GM21360 (cell line): Measurements from ENCODE around the gene YARS1.

Experiments
- ATAC-seq: cut with Tn5 transposase; IDR thresholded peaks from one replicate; pipeline ENCODE4 v1.9.1; 2021; ENCODE audit warnings: mild to moderate bottlenecking, moderate library complexity; ENCODE audit not compliant: unreplicated experiment

Gene YARS1

DNA sequence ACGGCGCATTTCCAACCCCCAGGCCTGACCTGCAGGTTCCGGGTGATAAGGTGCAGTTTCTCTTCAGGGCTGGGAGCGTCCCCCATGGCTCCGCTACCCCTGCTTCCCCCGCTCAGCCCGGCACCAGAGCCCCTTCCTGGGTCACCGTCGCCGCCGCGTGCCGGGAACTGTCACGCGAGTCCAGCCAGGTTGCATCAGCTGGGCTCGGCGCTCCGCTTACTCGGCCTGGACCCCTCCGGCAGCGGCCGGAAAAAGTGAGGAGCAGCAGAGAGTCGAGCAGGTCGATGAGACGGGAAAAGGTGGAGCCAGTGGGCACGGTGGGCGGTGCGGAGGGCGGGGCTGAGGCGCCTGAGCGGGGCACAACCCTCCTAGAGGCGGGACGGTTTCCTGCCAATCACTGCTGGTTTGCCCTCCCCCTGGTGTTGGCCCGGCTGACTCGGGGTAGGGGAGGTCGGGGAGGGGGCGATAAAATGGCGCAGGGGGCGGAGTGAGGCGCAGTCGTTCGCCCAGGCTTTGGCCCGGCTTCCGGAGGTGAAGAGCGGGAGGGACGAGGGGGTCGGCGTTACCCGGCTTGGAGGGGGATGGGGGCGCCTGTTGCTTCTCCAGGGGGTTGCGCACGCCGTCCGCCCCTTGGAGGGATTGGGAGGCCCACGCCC lies at the start of gene YARS1, which contains the start of gene S100PBP:
Gene YARS1, minus strand, starts transcription at position 200 of the 656 bp plus-strand sequence. Its CDS starts 114 bp downstream, at position 86.
Gene S100PBP, plus strand, starts transcription at position 495 of the 656 bp plus-strand sequence. CDS start 8,447 bp downstream, outside the sequence.
- ATAC-seq = peak; percentile 82

- no peak for ATAC-seq
These were observed 48.7 kb upstream of the YARS1 start for GRCh38 chr1:32865639-32866405.

GRCh38 chr1:32864375-32865019 lies 47.3 kb upstream of the YARS1 start:
- no peak for ATAC-seq

- no peak for ATAC-seq
These were observed 46.7 kb upstream of the YARS1 start for GRCh38 chr1:32863881-32864245.

GRCh38 chr1:32863218-32863880 lies 46.2 kb upstream of the YARS1 start:
- ATAC-seq = no peak

GRCh38 chr1:32861904-32862695 lies 44.9 kb upstream of the YARS1 start:
- no peak for ATAC-seq

DNA sequence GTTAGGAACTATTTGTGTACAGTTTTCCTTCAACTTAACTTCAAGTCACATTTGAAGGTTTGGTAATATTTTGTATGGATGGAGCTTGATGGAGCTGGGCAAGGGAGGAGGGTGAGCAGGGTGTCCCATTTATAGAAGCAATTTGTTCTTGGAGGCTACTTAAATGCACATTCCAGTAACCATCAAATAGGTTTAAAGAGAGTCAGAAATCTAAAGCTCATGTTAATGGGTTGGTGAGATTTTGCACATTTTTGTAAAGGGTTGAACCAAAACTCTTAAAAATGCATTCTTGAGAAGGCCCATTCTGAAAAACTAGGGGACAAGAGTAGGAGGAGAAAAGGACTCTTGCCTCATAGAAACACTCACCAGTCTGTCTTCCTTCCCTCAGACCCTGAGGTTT lies 43.4 kb upstream of the YARS1 start:
- no peak for ATAC-seq

DNA sequence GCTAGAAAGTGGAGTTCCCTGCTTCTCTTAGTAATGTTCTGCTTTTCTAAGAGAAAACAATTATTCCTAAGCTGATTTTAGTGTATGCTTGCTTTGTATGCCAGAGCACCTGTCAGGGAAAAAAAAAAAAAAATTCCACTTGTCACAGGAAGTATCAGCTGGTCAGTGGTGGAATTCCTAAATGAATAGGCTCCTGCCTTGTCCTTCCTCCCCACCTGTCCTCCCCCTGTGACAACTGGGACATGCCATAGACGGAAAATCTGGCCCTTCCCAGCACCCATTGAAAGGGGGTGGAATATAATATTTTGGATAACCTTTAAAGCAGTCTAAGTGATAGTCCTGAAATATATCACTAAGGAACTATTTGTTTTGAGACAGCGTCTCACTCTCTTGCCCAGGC lies 42.8 kb upstream of the YARS1 start:
- no peak for ATAC-seq

GRCh38 chr1:32858791-32859190 lies 41.6 kb upstream of the YARS1 start:
- no peak for ATAC-seq

DNA sequence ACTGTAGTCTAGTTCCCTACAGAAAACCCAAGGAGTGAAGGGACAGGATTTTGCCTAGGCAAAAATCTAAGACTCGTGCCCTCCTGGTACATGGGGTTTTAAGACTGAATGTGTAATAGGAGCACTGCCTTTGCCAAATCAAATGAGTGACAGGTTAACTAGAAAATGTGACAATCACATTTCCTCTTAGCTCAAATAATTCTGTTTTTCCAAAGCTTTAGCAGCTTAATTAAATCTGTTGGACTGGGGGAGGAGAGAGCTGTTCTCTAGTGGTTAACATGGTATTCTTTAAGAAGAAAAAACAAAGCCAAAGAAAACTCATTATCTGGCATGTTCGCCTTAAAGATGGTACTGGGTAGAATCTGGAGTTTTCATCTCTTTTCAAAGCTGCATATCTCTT lies 41.0 kb upstream of the YARS1 start:
- ATAC-seq = no peak

- ATAC-seq = no peak
These were observed 38.9 kb upstream of the YARS1 start for GRCh38 chr1:32855861-32856617.

GRCh38 chr1:32848354-32849063 lies 31.4 kb upstream of the YARS1 start:
- no peak for ATAC-seq

DNA sequence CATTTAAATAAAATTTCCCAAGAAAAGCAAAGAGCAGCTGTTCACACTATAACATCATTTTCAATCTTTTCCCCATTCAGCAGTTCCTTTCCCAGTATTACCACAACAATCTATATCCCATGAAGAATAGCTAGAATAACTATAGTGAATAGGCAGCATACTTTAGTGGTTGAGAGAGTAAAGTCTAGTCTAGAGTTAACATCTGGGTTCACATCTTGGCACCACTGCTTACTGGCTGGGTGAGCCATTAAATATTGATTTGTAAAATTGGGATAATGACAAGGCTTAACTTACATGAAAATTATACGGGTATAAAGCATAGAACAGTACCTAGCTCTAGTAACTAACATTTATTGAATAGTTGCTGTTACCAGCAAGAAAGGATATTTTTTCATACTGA lies 14.7 kb upstream of the YARS1 start:
- no peak for ATAC-seq

GRCh38 chr1:32830092-32830852 lies 13.1 kb upstream of the YARS1 start:
- ATAC-seq = no peak

DNA sequence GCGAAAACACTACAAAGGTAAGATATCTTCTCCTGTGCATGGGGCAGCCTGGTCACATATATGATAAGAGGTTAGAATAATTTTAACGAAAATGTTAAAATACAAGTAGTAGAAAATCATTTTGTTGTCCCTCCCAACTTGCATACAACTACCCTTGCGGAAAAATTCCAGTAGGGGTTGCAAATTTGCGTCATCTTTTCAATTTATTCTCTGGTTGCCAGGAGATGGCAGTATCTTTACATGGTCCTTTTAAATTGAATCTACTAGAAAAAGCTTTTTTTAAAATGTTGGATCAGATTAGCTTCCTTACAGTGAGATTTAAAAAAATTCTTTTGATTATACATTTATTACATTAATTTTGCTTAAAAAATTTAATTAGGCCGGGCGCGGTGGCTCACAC lies 11.2 kb upstream of the YARS1 start:
- no peak for ATAC-seq

- no peak for ATAC-seq
These were observed 8.0 kb upstream of the YARS1 start for GRCh38 chr1:32825181-32825580.

DNA sequence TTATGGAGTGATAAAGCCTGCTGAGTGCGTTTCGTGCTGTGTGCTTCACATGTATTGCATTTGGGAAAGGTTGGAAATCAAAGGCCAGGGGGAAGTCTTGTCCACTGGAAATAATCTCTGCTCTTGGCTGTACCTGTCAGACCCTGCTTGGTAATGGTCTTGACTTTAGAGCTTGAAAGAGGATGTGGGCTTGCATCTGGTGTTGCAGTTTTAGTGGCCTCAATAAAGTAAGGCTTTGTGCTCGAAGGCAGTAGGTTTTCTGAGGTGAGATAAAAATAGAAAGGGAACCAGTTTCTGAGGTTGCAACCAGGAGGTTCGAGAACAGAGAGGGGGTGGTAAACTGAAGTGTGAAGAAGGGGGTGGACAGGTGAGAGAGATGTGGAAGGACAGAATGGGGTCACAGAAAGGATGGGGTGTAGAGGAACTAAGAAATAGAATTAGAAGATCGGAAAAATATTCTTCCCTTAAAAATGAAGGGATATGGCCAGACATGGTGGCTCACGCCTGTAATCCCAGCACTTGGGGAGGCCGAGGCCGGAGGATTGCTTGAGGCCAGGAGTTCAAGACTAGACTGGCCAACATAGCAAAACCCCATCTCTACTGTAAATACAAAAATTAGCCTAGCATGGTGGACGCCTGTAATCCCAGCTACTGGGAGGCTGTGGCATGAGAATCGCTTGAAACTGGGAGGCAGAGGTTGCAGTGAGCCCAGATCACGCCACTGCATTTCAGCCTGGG lies 1.8 kb upstream of the YARS1 start:
- no peak for ATAC-seq
